GM23338 (cell line): Measurements from ENCODE around the gene ARCN1. TPM values are rescaled to one million over a fixed set of nuclear protein-coding genes. Genes with fewer than 3 reads are reported as not detected.

ENCODE experiments used
- ATAC-seq: fragments of 200-7000 bp; cut with Tn5 transposase; 3 replicates; pipeline ENCODE4 v1.9.1; 2020
- DNase-seq: peaks from one replicate; pipeline ENCODE4 v3.0.0-alpha.2; 2015; ENCODE audit warnings: low spot score
- H2AFZ ChIP-seq: fragments of 200-600 bp; sonication (generic); 2 replicates; pipeline ENCODE4 v1.8.0; 2016; ENCODE audit warnings: antibody characterized with exemption, mild to moderate bottlenecking, moderate library complexity
- H3F3A ChIP-seq: fragments of 200-600 bp; sonication (generic); replicated peaks from 2 replicates; pipeline ENCODE4 v1.8.0; 2017; ENCODE audit warnings: antibody characterized with exemption, mixed run types, low read depth
- H3K27ac ChIP-seq: fragments of 200-600 bp; sonication (generic); 2 replicates; pipeline ENCODE4 v1.6.1; 2016; ENCODE audit warnings: low read depth
- H3K27me3 ChIP-seq: fragments of 200-600 bp; sonication (generic); 2 replicates; pipeline ENCODE4 v1.8.0; 2016; ENCODE audit warnings: mild to moderate bottlenecking, mixed run types, moderate library complexity; ENCODE audit not compliant: insufficient read depth
- H3K36me3 ChIP-seq: fragments of 200-600 bp; sonication (generic); 2 replicates; pipeline ENCODE4 v1.8.0; 2016; ENCODE audit warnings: mild to moderate bottlenecking; ENCODE audit not compliant: insufficient read depth
- H3K4me1 ChIP-seq: fragments of 200-600 bp; sonication (generic); 2 replicates; pipeline ENCODE4 v1.8.0; 2016; ENCODE audit warnings: mild to moderate bottlenecking, moderate library complexity; ENCODE audit not compliant: insufficient read depth
- H3K4me2 ChIP-seq: fragments of 200-600 bp; sonication (generic); 2 replicates; pipeline ENCODE4 v1.7.1; 2017; ENCODE audit warnings: mixed run types
- H3K4me3 ChIP-seq: fragments of 200-600 bp; sonication (generic); 2 replicates; pipeline ENCODE4 v1.6.1; 2016; ENCODE audit warnings: mixed run types
- H3K79me2 ChIP-seq: fragments of 200-600 bp; sonication (generic); replicated peaks from 2 replicates; pipeline ENCODE4 v1.8.0; 2017; ENCODE audit warnings: mild to moderate bottlenecking; ENCODE audit not compliant: insufficient read depth
- H3K9me2 ChIP-seq: fragments of 200-600 bp; sonication (generic); 2 replicates; pipeline ENCODE4 v1.8.0; 2017; ENCODE audit not compliant: insufficient read depth
- H4K20me1 ChIP-seq: fragments of 200-600 bp; sonication (generic); replicated peaks from 2 replicates; pipeline ENCODE4 v1.8.0; 2017; ENCODE audit warnings: mild to moderate bottlenecking; ENCODE audit not compliant: insufficient read depth
- H3K27ac Mint-ChIP-seq: 2 replicates; pipeline ENCODE4 v1.8.0; 2020; ENCODE audit warnings: inconsistent platforms, mild to moderate bottlenecking, moderate library complexity, mixed read lengths
- H3K27me3 Mint-ChIP-seq: 3 replicates; pipeline ENCODE4 v1.8.0; 2022; ENCODE audit warnings: low read depth, mild to moderate bottlenecking, moderate library complexity, mixed read lengths, inconsistent platforms; ENCODE audit not compliant: insufficient read depth, poor library complexity
- H3K36me3 Mint-ChIP-seq: 3 replicates; pipeline ENCODE4 v1.8.0; 2021; ENCODE audit warnings: low read depth, mild to moderate bottlenecking, inconsistent platforms, moderate library complexity, mixed read lengths
- H3K4me1 Mint-ChIP-seq: 3 replicates; pipeline ENCODE4 v1.8.0; 2020; ENCODE audit warnings: mild to moderate bottlenecking, inconsistent platforms, mixed read lengths
- H3K4me3 Mint-ChIP-seq: 3 replicates; pipeline ENCODE4 v1.8.0; 2021; ENCODE audit warnings: moderate library complexity, mild to moderate bottlenecking, inconsistent platforms, mixed read lengths
- H3K9me3 Mint-ChIP-seq: 3 replicates; pipeline ENCODE4 v1.8.0; 2020; ENCODE audit warnings: moderate library complexity, mild to moderate bottlenecking, inconsistent platforms, mixed read lengths
- EZH2 ChIP-seq: fragments of 200-600 bp; sonication (generic); IDR thresholded peaks from one replicate; pipeline ENCODE4 v1.8.0; 2017; ENCODE audit warnings: antibody characterized with exemption, mild to moderate bottlenecking, low read depth; ENCODE audit not compliant: unreplicated experiment
- REST ChIP-seq: IDR thresholded peaks from one replicate; pipeline ENCODE4 v1.6.1; 2018; ENCODE audit warnings: antibody characterized with exemption; ENCODE audit not compliant: unreplicated experiment
- STAT1 ChIP-seq: IDR thresholded peaks from one replicate; pipeline ENCODE4 v1.6.1; 2016; ENCODE audit warnings: antibody characterized with exemption; ENCODE audit not compliant: unreplicated experiment
- ZNF114 ChIP-seq: fragments of 250-450 bp; sonication (Bioruptor Pico); IDR thresholded peaks from 2 replicates; pipeline ENCODE4 v1.5.0; 2020; ENCODE audit warnings: mild to moderate bottlenecking, moderate library complexity
- ZNF331 ChIP-seq: fragments of 250-450 bp; sonication (Bioruptor Pico); IDR thresholded peaks from 2 replicates; pipeline ENCODE4 v1.5.0; 2020; ENCODE audit warnings: low read depth, mild to moderate bottlenecking, moderate library complexity
- polyA plus RNA-seq: library from polyadenylated mRNA; unstranded; fragments of >200 nt; fragmentation: Nextera tagmentation; extraction: Ambion mirVana; gene quantifications from 2 replicates; pipeline ENCODE4 v1.2.1, GENCODE V29; 2016
- total RNA-seq: library from RNA; depleted of rRNA; stranded (reverse); fragments of >200 nt; shearing (Covaris generic); gene quantifications from 2 replicates; pipeline ENCODE4 v1.2.3, GENCODE V29; 2014
- TF ChIP-seq, protein P1 (sequence below): fragments of 250-450 bp; sonication (Bioruptor Pico); IDR thresholded peaks from 2 replicates; pipeline ENCODE4 v1.5.0; 2020; ENCODE audit warnings: mild to moderate bottlenecking, moderate library complexity

The ARCN1 gene
- total and polyA plus RNA-seq, 2 experiments from 2014 or later = 79.9 to 106 TPM

GRCh38 chr11:118606157-118606843 is 34.1 kb downstream of the ARCN1 start:
- Mint-ChIP-seq H3K4me3 (peak overlapping the region; percentile 12; the same call in 1 of the 3 replicates), H3K4me1 (peaks cover 35% of the 10 kb centered on the region), H3K36me3 (peaks cover 15% of the 10 kb centered on the region), H3K9me3 (peaks cover 3% of the 10 kb centered on the region; the same call in 1 of the 3 replicates), H3K27me3 (peaks cover 67% of the 10 kb centered on the region), H3K27ac (no peak overlapping the region)
- DNase-seq (peak; percentile 46), ATAC-seq (no peak)
- TF ChIP-seq, protein P1, sequence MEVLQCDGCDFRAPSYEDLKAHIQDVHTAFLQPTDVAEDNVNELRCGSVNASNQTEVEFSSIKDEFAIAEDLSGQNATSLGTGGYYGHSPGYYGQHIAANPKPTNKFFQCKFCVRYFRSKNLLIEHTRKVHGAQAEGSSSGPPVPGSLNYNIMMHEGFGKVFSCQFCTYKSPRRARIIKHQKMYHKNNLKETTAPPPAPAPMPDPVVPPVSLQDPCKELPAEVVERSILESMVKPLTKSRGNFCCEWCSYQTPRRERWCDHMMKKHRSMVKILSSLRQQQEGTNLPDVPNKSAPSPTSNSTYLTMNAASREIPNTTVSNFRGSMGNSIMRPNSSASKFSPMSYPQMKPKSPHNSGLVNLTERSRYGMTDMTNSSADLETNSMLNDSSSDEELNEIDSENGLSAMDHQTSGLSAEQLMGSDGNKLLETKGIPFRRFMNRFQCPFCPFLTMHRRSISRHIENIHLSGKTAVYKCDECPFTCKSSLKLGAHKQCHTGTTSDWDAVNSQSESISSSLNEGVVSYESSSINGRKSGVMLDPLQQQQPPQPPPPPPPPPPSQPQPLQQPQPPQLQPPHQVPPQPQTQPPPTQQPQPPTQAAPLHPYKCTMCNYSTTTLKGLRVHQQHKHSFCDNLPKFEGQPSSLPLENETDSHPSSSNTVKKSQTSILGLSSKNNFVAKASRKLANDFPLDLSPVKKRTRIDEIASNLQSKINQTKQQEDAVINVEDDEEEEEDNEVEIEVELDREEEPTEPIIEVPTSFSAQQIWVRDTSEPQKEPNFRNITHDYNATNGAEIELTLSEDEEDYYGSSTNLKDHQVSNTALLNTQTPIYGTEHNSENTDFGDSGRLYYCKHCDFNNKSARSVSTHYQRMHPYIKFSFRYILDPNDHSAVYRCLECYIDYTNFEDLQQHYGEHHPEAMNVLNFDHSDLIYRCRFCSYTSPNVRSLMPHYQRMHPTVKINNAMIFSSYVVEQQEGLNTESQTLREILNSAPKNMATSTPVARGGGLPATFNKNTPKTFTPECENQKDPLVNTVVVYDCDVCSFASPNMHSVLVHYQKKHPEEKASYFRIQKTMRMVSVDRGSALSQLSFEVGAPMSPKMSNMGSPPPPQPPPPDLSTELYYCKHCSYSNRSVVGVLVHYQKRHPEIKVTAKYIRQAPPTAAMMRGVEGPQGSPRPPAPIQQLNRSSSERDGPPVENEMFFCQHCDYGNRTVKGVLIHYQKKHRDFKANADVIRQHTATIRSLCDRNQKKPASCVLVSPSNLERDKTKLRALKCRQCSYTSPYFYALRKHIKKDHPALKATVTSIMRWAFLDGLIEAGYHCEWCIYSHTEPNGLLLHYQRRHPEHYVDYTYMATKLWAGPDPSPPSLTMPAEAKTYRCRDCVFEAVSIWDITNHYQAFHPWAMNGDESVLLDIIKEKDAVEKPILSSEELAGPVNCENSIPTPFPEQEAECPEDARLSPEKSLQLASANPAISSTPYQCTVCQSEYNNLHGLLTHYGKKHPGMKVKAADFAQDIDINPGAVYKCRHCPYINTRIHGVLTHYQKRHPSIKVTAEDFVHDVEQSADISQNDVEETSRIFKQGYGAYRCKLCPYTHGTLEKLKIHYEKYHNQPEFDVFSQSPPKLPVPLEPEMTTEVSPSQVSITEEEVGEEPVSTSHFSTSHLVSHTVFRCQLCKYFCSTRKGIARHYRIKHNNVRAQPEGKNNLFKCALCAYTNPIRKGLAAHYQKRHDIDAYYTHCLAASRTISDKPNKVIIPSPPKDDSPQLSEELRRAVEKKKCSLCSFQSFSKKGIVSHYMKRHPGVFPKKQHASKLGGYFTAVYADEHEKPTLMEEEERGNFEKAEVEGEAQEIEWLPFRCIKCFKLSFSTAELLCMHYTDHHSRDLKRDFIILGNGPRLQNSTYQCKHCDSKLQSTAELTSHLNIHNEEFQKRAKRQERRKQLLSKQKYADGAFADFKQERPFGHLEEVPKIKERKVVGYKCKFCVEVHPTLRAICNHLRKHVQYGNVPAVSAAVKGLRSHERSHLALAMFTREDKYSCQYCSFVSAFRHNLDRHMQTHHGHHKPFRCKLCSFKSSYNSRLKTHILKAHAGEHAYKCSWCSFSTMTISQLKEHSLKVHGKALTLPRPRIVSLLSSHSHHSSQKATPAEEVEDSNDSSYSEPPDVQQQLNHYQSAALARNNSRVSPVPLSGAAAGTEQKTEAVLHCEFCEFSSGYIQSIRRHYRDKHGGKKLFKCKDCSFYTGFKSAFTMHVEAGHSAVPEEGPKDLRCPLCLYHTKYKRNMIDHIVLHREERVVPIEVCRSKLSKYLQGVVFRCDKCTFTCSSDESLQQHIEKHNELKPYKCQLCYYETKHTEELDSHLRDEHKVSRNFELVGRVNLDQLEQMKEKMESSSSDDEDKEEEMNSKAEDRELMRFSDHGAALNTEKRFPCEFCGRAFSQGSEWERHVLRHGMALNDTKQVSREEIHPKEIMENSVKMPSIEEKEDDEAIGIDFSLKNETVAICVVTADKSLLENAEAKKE (CRISPR knock-in tag) = no peak
- TF ChIP-seq ZNF114 = no peak
- TF ChIP-seq STAT1 = no peak
- no peak for TF ChIP-seq EZH2
- no peak for TF ChIP-seq REST
- no peak for TF ChIP-seq ZNF331 (CRISPR knock-in tag)
- Histone ChIP-seq H3K27me3 (peaks cover 83% of the 10 kb centered on the region), H3K27ac (no peak overlapping the region), H3K79me2 (no peaks in the 10 kb centered on the region), H3K4me2 (peak overlapping the region; percentile 64), H3K4me1 (peaks cover 20% of the 10 kb centered on the region), H3K36me3 (peaks cover 6% of the 10 kb centered on the region), H3F3A (peaks cover 26% of the 10 kb centered on the region), H2AFZ (no peak overlapping the region), H4K20me1 (peaks cover 19% of the 10 kb centered on the region), H3K4me3 (peak overlapping the region; percentile 26; the same call in 1 of the 2 replicates), H3K9me2 (no peaks in the 10 kb centered on the region)
